PC-3 (cell line): ENCODE data around the gene BCAT1. TPM values are rescaled to one million over a fixed set of nuclear protein-coding genes. Genes with fewer than 3 reads are reported as not detected.

Experiments used
- ATAC-seq: fragments of 200-7000 bp; cut with Tn5 transposase; 2 replicates; pipeline ENCODE4 v1.9.1; 2020; ENCODE audit warnings: mild to moderate bottlenecking, moderate library complexity
- BruUV-seq: library from RNA; stranded (reverse); fragments of 400-500 nt; replicated peaks from 2 replicates; lab custom pipeline; 2021; lab: Mats Ljungman, UMichigan
- CTCF ChIA-PET: fragments of 300-600 bp; sonication (Branson Sonifier 250); formaldehyde crosslinking; loops from one replicate; lab custom pipeline; 2022; ENCODE audit warnings: antibody characterized with exemption; lab: Charles Lee
- POLR2A ChIA-PET: fragments of 300-600 bp; sonication (Branson Sonifier 250); formaldehyde crosslinking; loops from one replicate; lab custom pipeline; 2022; ENCODE audit warnings: antibody characterized with exemption; ENCODE audit not compliant: unreplicated experiment; lab: Charles Lee
- DNase-seq: peaks from one replicate; pipeline ENCODE4 v3.0.0-alpha.2; 2015
- H2AFZ ChIP-seq: fragments of 300-600 bp; sonication (generic); 2 replicates; pipeline ENCODE4 v1.6.0; 2016; ENCODE audit warnings: antibody characterized with exemption, low read length
- H3F3A ChIP-seq: fragments of 300-600 bp; sonication (generic); one replicate; pipeline ENCODE4 v1.6.0; 2017; ENCODE audit warnings: antibody characterized with exemption, low read length, control low read depth, mild to moderate bottlenecking; ENCODE audit not compliant: unreplicated experiment
- H3K27ac ChIP-seq: fragments of 300-600 bp; sonication (generic); 2 replicates; pipeline ENCODE4 v1.5.1; 2016; ENCODE audit warnings: mild to moderate bottlenecking, low read length
- H3K27me3 ChIP-seq: fragments of 300-600 bp; sonication (generic); 2 replicates; pipeline ENCODE4 v1.6.1; 2016; ENCODE audit warnings: low read length, mixed read lengths
- H3K36me3 ChIP-seq: fragments of 300-600 bp; sonication (generic); 2 replicates; pipeline ENCODE4 v1.6.1; 2016; ENCODE audit warnings: low read depth, mixed run types, low read length, mixed read lengths
- H3K4me1 ChIP-seq: fragments of 300-600 bp; sonication (generic); 2 replicates; pipeline ENCODE4 v1.5.1; 2016; ENCODE audit warnings: low read length; ENCODE audit not compliant: insufficient read depth
- H3K4me2 ChIP-seq: fragments of 300-600 bp; sonication (generic); 2 replicates; pipeline ENCODE4 v1.6.0; 2016; ENCODE audit warnings: low read length
- H3K4me3 ChIP-seq: fragments of 300-600 bp; sonication (generic); 2 replicates; pipeline ENCODE4 v1.5.1; 2016; ENCODE audit warnings: mild to moderate bottlenecking, low read length, mixed read lengths
- H3K79me2 ChIP-seq: fragments of 300-600 bp; sonication (generic); 2 replicates; pipeline ENCODE4 v1.6.1; 2017; ENCODE audit warnings: low read length, mixed read lengths
- H3K9ac ChIP-seq: fragments of 300-600 bp; sonication (generic); 2 replicates; pipeline ENCODE4 v1.6.0; 2016; ENCODE audit warnings: mild to moderate bottlenecking, low read length
- H3K9me2 ChIP-seq: fragments of 300-600 bp; sonication (generic); replicated peaks from 2 replicates; pipeline ENCODE4 v1.6.1; 2016; ENCODE audit warnings: mixed run types, low read length, mixed read lengths
- H3K9me3 ChIP-seq: fragments of 300-600 bp; sonication (generic); 2 replicates; pipeline ENCODE4 v1.6.1; 2016; ENCODE audit warnings: low read length, mixed read lengths
- H4K20me1 ChIP-seq: fragments of 300-600 bp; sonication (generic); 2 replicates; pipeline ENCODE4 v1.6.1; 2016; ENCODE audit warnings: low read length, mixed read lengths
- EZH2 ChIP-seq: fragments of 300-600 bp; sonication (generic); IDR thresholded peaks from one replicate; pipeline ENCODE4 v1.6.1; 2017; ENCODE audit warnings: antibody characterized with exemption, mild to moderate bottlenecking, low read length; ENCODE audit not compliant: unreplicated experiment
- EZH2phosphoT487 ChIP-seq: fragments of 300-600 bp; sonication (generic); IDR thresholded peaks from 2 replicates; pipeline ENCODE4 v1.6.1; 2018; ENCODE audit warnings: mild to moderate bottlenecking, antibody characterized with exemption, low read length, borderline replicate concordance
- intact Hi-C: fragments of 100-400 bp; cut with micrococcal nuclease; formaldehyde crosslinking; loops from 2 replicates; pipeline ENCODE4 v1.9.0; 2023
- total RNA-seq: library from RNA; depleted of rRNA; stranded (reverse); fragments of >200 nt; gene quantifications from 2 replicates; pipeline ENCODE4 v1.2.3, GENCODE V29; 2014
- TF ChIP-seq, protein P1 (sequence below): fragments of 300-600 bp; sonication (generic); conservative IDR thresholded peaks from 2 replicates; pipeline ENCODE4 v1.5.1; 2017; ENCODE audit warnings: antibody characterized with exemption, low read depth, mild to moderate bottlenecking, low read length

The BCAT1 gene
- total RNA-seq, 1 experiment from 2014 or later: not detected

DNA sequence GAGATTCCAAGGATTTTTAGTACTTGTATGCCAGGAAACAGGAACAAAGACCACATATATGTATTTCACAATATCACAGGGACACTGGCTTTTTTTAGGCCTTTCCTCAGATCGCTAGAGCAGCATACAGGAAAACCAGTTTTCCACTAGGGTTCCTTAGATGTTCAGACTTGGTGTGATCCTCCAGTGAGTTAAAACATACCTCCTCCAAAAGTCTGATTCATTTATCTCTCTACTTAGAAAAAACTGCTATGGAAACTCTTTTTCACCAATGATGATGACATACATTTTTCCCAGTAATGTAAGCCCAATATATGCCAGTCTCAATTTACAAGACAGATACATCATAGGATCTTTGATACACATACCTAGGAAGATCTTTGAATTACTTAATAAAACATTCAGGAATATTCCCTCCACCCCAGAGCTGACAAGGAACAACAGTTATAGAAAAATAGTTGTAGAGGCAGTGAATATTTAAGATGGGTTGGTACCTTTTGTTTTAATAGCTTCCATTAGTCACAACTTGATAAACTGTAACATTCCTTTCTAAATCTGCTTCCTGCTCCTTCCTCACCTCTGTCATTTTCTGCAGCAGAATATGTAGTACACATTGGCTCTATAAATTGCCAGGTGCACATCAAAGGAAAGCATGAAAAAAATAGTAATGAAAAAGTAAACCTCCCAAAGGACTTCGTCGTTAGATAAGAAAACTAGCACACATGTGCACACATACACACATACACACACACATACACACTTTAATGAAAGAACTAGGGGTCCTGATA lies 27.5 kb downstream of the BCAT1 start:
- DNase-seq (no peak), ATAC-seq (no peak)
- intact Hi-C loops: no loop called here
- H3K9me3 ChIP-seq: no peaks in the 10 kb centered on the region
- POLR2A ChIA-PET: no interaction called here
- no peak overlapping the region for H2AFZ ChIP-seq
- no peak overlapping the region for H3K4me2 ChIP-seq
- no peaks in the 10 kb centered on the region for H3K9me2 ChIP-seq
- no peaks in the 10 kb centered on the region for H3K36me3 ChIP-seq
- H3K4me3 ChIP-seq: no peak overlapping the region
- no peaks in the 10 kb centered on the region for H3K79me2 ChIP-seq
- CTCF ChIA-PET: no interaction called here
- no peaks in the 10 kb centered on the region for H3K27me3 ChIP-seq
- BruUV-seq: no TSS peak
- no peak overlapping the region for H3K27ac ChIP-seq
- H3K4me1 ChIP-seq: no peaks in the 10 kb centered on the region
- no peaks in the 10 kb centered on the region for H4K20me1 ChIP-seq
- H3K9ac ChIP-seq: no peak overlapping the region
- H3F3A ChIP-seq: no peaks in the 10 kb centered on the region
- TF ChIP-seq EZH2: no peak
- TF ChIP-seq, protein P1, sequence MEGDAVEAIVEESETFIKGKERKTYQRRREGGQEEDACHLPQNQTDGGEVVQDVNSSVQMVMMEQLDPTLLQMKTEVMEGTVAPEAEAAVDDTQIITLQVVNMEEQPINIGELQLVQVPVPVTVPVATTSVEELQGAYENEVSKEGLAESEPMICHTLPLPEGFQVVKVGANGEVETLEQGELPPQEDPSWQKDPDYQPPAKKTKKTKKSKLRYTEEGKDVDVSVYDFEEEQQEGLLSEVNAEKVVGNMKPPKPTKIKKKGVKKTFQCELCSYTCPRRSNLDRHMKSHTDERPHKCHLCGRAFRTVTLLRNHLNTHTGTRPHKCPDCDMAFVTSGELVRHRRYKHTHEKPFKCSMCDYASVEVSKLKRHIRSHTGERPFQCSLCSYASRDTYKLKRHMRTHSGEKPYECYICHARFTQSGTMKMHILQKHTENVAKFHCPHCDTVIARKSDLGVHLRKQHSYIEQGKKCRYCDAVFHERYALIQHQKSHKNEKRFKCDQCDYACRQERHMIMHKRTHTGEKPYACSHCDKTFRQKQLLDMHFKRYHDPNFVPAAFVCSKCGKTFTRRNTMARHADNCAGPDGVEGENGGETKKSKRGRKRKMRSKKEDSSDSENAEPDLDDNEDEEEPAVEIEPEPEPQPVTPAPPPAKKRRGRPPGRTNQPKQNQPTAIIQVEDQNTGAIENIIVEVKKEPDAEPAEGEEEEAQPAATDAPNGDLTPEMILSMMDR: no peak
- TF ChIP-seq EZH2phosphoT487: no peak

- Histone ChIP-seq H3K27ac (no peak overlapping the region), H3K4me1 (no peaks in the 10 kb centered on the region), H3K4me3 (no peak overlapping the region), H2AFZ (no peak overlapping the region), H3K4me2 (no peak overlapping the region), H3K79me2 (no peaks in the 10 kb centered on the region), H3K36me3 (no peaks in the 10 kb centered on the region), H3K9me3 (no peaks in the 10 kb centered on the region), H3F3A (no peaks in the 10 kb centered on the region), H3K9ac (no peak overlapping the region), H4K20me1 (no peaks in the 10 kb centered on the region), H3K27me3 (no peaks in the 10 kb centered on the region), H3K9me2 (no peaks in the 10 kb centered on the region)
- POLR2A ChIA-PET: no interaction called here
- no TSS peak for BruUV-seq
- CTCF ChIA-PET: no interaction called here
- intact Hi-C loops: no loop called here
- ATAC-seq (no peak), DNase-seq (no peak)
- TF ChIP-seq EZH2phosphoT487 (no peak), EZH2 (no peak)
- TF ChIP-seq, protein P1: no peak
Measured at GRCh38 chr12:24920141-24920540, 28.8 kb downstream of the BCAT1 start.

GRCh38 chr12:24919346-24920001 lies 29.4 kb downstream of the BCAT1 start:
- no peaks in the 10 kb centered on the region for H4K20me1 ChIP-seq
- CTCF ChIA-PET: no interaction called here
- no peaks in the 10 kb centered on the region for H3K27me3 ChIP-seq
- no peaks in the 10 kb centered on the region for H3F3A ChIP-seq
- no peak overlapping the region for H2AFZ ChIP-seq
- TF ChIP-seq EZH2 (no peak), EZH2phosphoT487 (no peak)
- TF ChIP-seq, protein P1: no peak
- H3K4me1 ChIP-seq: no peaks in the 10 kb centered on the region
- no TSS peak for BruUV-seq
- ATAC-seq (no peak), DNase-seq (no peak)
- intact Hi-C loops: no loop called here
- H3K9me2 ChIP-seq: no peaks in the 10 kb centered on the region
- no peaks in the 10 kb centered on the region for H3K9me3 ChIP-seq
- no peak overlapping the region for H3K4me2 ChIP-seq
- H3K79me2 ChIP-seq: no peaks in the 10 kb centered on the region
- POLR2A ChIA-PET: no interaction called here
- H3K9ac ChIP-seq: no peak overlapping the region
- H3K27ac ChIP-seq: no peak overlapping the region
- H3K4me3 ChIP-seq: no peak overlapping the region
- H3K36me3 ChIP-seq: no peaks in the 10 kb centered on the region
